ENCODE data around the gene PYDC1. TPM values are rescaled to one million over a fixed set of nuclear protein-coding genes. Genes with fewer than 3 reads are reported as not detected.
"Not testable (repeated sequence)": the region's sequence is repeated elsewhere in the genome, so short reads cannot be mapped to it uniquely, and the experiment has no call there.

PYDC1 gene
- total and polyA plus RNA-seq, 8 donors, result not detected

DNA sequence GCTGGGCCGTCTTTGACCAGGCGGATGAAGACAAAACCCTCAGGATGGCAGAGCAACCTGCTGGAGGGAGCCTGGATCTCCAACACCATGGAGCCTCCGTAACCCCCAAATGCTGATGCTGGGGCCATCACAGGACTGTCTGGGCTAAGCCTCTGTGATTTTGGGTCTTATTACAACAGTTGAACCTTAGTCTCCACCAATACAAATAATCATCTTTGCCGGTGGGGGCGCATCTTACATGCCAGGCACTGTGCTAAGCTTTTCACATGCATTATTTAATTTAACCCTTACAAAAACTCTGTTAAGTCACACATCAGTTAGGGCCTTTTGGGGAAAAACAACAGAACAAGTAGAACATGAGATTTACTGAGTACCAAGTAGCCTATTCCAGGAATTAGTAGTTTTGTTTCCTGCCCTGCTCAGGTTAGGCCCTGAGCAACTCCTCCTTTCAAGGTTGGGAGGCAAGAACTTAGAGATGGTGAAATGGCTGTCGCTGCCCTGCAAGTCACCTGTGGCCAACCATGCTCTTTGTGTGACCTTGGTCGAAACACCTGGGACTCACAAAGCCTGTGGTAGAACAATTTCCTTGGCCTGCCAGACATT is 33.9 kb upstream of the PYDC1 start:
- H3K27ac ChIP-seq, result no peak overlapping the region
- intact Hi-C loops (cut with DNase I; ENCODE audit: low total_unique reads), result no loop called here
- H3K36me3 ChIP-seq, result no peaks in the 10 kb centered on the region
- WGBS, 5 donors, result 88 to 91% (median 88%) methylated on average over 7 of the region's 7 CpGs
- no peak for TF ChIP-seq POLR2AphosphoS5 (IDR thresholded peaks at IDR 0.05)
- no peak for TF ChIP-seq EP300 (IDR thresholded peaks at IDR 0.05)
- TF ChIP-seq POLR2A (IDR thresholded peaks at IDR 0.05), result no peak
- TF ChIP-seq, protein P1, sequence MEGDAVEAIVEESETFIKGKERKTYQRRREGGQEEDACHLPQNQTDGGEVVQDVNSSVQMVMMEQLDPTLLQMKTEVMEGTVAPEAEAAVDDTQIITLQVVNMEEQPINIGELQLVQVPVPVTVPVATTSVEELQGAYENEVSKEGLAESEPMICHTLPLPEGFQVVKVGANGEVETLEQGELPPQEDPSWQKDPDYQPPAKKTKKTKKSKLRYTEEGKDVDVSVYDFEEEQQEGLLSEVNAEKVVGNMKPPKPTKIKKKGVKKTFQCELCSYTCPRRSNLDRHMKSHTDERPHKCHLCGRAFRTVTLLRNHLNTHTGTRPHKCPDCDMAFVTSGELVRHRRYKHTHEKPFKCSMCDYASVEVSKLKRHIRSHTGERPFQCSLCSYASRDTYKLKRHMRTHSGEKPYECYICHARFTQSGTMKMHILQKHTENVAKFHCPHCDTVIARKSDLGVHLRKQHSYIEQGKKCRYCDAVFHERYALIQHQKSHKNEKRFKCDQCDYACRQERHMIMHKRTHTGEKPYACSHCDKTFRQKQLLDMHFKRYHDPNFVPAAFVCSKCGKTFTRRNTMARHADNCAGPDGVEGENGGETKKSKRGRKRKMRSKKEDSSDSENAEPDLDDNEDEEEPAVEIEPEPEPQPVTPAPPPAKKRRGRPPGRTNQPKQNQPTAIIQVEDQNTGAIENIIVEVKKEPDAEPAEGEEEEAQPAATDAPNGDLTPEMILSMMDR (IDR thresholded peaks at IDR 0.05), result no peak
- H3K4me1 ChIP-seq, result no peaks in the 10 kb centered on the region
- no peak overlapping the region for H3K4me3 ChIP-seq
- H3K9me3 ChIP-seq, result peaks cover 0 to under 1% (median 0%) of the 10 kb centered on the region in 4 donors
- DNase-seq, result no peak
- H3K27me3 ChIP-seq, result peaks cover 0 to 27% (median 0%) of the 10 kb centered on the region in 3 donors

DNA sequence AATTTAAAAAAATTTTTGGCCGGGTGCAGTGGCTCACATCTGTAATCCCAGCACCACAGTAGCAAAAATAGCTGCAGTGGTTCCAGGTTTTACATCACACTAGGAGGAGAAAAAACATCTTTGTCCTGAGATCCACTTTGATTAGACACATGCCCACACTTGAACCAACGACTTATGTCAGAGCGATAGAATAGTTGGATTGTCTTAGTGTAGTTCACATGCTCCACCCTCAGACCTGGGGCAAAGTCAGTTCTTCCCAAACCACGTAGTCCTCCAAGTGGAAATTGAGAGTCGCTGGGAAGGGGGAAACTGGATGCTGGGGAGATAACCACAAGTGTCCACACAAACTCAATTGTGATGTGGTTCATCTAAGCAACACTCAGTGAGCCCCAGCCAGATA is 31.4 kb upstream of the PYDC1 start:
- Histone ChIP-seq H3K27ac (no peak overlapping the region), H3K9me3 (peaks cover 0 to 5% (median 0%) of the 10 kb centered on the region in 4 donors), H3K4me1 (no peaks in the 10 kb centered on the region), H3K27me3 (peaks cover 0 to 37% (median 0%) of the 10 kb centered on the region in 3 donors), H3K36me3 (no peaks in the 10 kb centered on the region), H3K4me3 (no peak overlapping the region)
- WGBS, 5 donors, result 70 to 85% (median 76%) methylated on average over 5 of the region's 5 CpGs
- intact Hi-C loops (cut with DNase I; ENCODE audit: low total_unique reads), result no loop called here
- no peak for DNase-seq
- TF ChIP-seq POLR2A (IDR thresholded peaks at IDR 0.05), result no peak
- TF ChIP-seq, protein P1 (IDR thresholded peaks at IDR 0.05), result no peak
- no peak for TF ChIP-seq EP300 (IDR thresholded peaks at IDR 0.05)
- TF ChIP-seq POLR2AphosphoS5 (IDR thresholded peaks at IDR 0.05), result no peak

DNA sequence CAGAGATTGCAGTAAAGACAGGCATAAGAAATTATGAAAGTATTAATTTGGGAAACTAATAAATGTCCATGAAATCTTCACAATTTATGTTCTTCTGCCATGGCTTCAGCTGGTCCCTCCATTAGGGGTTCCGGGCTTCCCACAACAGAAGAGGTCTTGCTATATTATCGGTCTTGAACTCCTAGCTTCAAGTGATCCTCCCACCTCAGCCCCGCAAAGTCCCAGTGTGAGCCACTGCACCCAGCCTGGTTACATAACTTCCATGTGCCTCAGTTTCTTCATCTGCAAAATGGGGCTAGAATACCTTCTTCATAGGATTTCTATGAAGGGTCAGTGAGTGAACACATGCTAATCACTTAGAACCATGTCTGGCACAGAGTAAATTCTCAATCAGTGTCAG is 29.4 kb upstream of the PYDC1 start:
- no peaks in the 10 kb centered on the region for H3K4me1 ChIP-seq
- no peak for DNase-seq
- peaks cover 0 to 5% (median 0%) of the 10 kb centered on the region in 4 donors for H3K9me3 ChIP-seq
- no peaks in the 10 kb centered on the region for H3K36me3 ChIP-seq
- WGBS, 5 donors, result 87 to 97% (median 93%) methylated on average over 3 of the region's 3 CpGs
- no peak overlapping the region for H3K27ac ChIP-seq
- H3K4me3 ChIP-seq, result no peak overlapping the region
- TF ChIP-seq POLR2A (IDR thresholded peaks at IDR 0.05) (no peak), EP300 (IDR thresholded peaks at IDR 0.05) (no peak), POLR2AphosphoS5 (IDR thresholded peaks at IDR 0.05) (no peak)
- TF ChIP-seq, protein P1 (IDR thresholded peaks at IDR 0.05), result no peak
- H3K27me3 ChIP-seq, result peaks cover 0 to 37% (median 0%) of the 10 kb centered on the region in 3 donors
- intact Hi-C loops (cut with DNase I; ENCODE audit: low total_unique reads), result no loop called here

- intact Hi-C loops (cut with DNase I; ENCODE audit: low total_unique reads); H3K9me3 ChIP-seq: not testable (repeated sequence)
Measured at GRCh38 chr16:31245598-31245997, 28.7 kb upstream of the PYDC1 start.

More at GRCh38 chr16:31245598-31245997, 28.7 kb upstream of the PYDC1 start:
- not testable (repeated sequence) for H3K27ac ChIP-seq, H3K4me3 ChIP-seq, DNase-seq, H3K36me3 ChIP-seq, H3K4me1 ChIP-seq
- 34 to 51% (median 46%) methylated on average over 8 of the region's 8 CpGs for WGBS, 5 donors
- H3K27me3 ChIP-seq, result peaks cover 0 to 37% (median 0%) of the 10 kb centered on the region in 3 donors

All from stomach (tissue), 9 donors.